Nucleus accumbens (tissue), 56 donors: Measurements from ENCODE around the gene EFL1.
A peak's percentile ranks its signal among the peaks of the same experiment; 100 is the strongest.
"Not testable (repeated sequence)": the region's sequence is repeated elsewhere in the genome, so short reads cannot be mapped to it uniquely, and the experiment has no call there.

ENCODE experiments used
- DNase-seq, 56 donors: peaks; one replicate each; lab custom pipeline; 2025; lab: John Stamatoyannopoulos, UW

EFL1 gene

DNA sequence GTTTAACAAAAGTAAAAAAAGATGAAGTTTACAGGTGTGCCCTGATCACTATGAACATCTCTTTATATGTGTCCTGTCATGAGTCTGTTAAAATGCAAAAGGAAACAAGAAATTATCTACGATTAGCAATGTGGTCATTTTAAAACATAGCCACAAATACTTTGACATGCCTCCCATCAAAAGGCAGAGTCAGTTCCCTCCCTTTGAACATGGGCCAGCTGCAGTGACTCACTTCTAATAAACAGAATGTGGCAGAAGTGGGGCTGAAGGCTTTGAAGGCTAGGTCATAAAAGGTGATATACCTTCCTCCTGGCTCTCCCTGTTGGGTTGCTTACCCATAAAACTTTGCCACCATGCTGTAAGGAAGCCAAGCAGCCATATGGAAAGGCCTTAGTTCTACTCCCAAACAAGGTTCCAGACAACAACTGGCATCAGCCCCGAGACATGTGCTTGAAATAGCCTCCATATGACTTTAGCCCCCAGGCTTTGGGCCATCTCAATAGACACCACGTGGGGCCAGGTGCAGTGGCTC, 52.4 kb downstream of the EFL1 start:
- DNase-seq, result not testable (repeated sequence)

DNA sequence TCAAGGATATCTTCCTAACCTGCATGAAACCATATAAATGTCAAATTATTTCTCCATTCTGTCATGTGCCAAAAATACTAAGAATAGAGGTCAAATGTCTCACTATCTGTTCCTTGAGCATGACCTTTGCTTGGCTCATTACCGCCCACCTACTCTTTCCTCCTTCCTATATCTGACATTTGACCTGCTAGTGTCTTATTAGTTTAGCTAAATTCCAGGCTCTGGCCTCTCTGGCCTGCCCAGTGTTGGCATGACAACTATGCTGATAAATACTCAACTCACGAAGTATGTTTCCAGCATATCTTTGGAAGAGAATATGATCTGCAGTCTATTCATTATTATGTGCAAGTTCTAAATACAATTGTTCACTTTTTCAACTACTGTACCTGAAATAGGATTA, 58.0 kb downstream of the EFL1 start:
- DNase-seq, result not testable (repeated sequence)

- DNase-seq, result peak in 51 of 56 donors; percentile 10 to 88 (median 49)
Measured at GRCh38 chr15:82197733-82198594, 64.6 kb downstream of the EFL1 start.

- no peak for DNase-seq
Measured at GRCh38 chr15:82196353-82196752, 66.2 kb downstream of the EFL1 start.

DNA sequence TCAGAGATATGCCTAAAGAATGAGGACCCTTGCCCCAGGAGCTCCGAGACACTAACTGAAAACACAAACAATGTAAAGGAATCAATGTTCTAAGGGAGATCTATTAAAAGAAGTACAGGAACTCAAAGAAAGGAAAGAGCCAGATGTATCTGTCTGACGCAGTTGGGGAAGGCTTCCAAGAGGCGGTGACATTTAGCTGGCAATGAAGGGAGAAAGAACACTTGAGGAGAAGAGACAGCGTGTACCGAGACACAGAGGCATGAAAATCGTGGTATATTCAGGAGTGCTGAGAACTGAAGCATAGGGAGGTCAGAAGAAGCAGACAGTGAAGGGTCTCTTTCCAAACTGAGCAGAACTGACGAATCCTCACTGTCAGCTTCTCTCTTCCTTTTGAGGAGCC, 66.7 kb downstream of the EFL1 start:
- DNase-seq, result not testable (repeated sequence)

- DNase-seq, result not testable (repeated sequence)
Measured at GRCh38 chr15:82194488-82194887, 68.0 kb downstream of the EFL1 start.

- DNase-seq, result not testable (repeated sequence)
Measured at GRCh38 chr15:82193435-82193834, 69.1 kb downstream of the EFL1 start.

DNA sequence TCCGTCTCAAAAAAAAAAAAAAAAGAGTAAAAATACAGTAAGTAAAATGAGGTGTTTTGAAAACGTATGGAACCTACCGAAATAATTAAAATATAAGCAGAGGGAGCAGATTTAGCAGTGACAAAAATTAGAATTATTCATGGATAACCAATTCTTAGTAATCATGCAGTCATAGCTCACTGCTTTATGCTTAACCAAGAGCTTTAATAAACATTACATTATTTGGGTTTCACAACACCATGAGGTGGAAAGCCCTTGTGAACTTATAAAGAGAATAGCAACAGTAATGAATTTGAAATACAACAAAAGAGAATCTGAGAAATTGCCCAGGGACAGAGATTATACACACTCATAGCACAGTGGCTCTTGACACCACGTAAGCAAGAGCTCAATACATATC, 70.1 kb downstream of the EFL1 start:
- DNase-seq, result not testable (repeated sequence)

- DNase-seq, result no peak
Measured at GRCh38 chr15:82186719-82187406, 75.7 kb downstream of the EFL1 start.

- DNase-seq, result no peak
Measured at GRCh38 chr15:82186161-82186560, 76.4 kb downstream of the EFL1 start.

DNA sequence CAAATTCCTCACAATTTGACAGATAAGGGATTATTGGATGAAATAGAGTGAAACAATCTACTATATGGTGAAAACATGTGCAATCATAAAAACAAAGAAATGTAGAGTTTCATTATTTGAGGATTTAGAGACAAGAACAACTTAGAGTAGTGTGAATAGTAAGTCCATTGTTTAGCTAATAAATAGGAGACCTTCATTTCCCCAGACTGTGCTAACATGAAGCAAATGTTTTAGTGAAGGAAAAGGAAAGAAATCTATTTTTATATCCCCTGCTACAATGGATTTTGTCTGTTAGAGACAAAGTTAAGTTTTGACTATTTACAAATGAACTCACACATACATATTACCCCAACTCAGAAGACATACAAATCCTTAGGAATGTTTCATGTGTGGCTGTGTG, 77.8 kb downstream of the EFL1 start:
- no peak for DNase-seq

GRCh38 chr15:82184355-82184754, 78.2 kb downstream of the EFL1 start:
- DNase-seq, result no peak

DNA sequence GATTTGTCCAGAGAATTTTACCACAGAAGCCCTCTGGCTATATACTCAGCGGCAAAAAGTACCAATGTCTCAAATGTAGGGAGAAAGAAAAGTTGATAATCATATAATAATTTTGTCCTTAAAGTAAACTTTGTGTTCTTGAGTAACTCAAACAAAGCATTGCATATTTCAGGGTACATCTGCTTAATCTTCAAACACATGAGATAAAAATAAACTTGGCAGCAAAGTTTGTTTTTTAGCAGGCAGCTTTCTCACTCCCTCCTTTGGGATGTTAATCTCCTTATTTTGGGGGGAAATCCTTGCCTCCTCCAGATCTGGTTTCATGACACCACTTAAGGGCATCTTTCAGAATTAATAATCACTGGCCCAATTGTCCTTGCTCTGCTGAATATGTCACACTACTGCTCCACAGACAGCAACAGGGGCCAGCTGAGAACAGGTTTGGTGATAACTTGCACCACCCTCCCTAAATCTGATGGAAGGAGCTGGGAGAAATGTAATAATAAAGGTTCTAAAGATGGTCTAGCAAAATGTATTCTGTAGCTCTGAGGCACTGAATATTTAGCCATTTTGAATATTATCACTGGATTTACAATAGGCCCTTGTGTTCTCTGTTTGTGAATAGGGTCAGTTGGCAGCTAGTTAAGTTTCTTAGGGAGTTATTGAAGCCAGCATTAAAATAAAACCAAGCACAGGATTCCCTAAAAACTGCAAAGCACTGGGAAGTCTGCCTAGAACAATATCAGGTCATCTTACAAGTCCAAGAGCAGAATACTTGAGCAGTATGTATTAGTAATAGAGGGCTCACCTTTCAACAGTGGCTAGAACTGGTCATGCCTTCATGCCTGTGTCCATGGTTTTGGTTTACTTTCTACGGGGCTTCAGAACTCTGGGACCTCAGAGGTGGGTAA, 79.2 kb downstream of the EFL1 start:
- DNase-seq, result peak in 2 of 56 donors; percentile 6 to 7

DNA sequence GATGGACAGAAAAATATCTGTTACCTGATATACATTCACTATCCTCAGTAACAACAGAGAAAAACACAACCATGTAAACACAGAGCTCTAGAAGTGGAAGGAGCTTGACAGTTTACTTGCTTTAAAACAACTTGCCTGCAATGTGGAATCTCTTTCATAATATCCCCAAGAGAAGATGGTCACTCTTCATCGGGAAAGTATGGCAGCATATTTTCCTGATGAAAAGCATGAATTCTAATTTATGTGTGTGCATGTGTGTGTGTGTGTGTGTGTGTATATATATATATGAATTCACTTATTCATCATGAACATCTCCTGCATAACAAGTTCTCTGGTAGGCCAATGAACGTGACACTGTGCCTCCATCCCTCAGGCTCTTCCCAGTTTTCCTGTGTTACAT, 81.2 kb downstream of the EFL1 start:
- no peak for DNase-seq

- DNase-seq, result no peak
Measured at GRCh38 chr15:82178061-82178460, 84.5 kb downstream of the EFL1 start.

GRCh38 chr15:82177291-82178010, 85.1 kb downstream of the EFL1 start:
- DNase-seq, result no peak

DNA sequence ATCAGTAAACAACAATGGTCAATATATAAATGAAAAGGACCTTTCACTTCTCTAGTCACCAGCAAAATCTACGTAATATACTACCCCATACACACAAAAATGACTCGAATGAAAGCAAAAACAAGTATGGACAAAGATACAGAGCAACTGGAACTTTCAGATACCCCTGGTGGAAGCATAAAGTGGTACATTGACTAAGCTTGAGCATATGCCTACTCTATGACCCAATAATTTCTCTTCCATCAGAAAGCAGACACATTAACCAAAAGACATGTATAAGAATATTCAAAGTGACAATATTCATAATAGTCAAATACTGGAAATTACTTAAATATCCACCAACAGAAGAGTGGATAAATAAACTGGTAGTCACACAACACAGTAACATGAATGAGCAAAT, 86.0 kb downstream of the EFL1 start:
- DNase-seq, result no peak

DNA sequence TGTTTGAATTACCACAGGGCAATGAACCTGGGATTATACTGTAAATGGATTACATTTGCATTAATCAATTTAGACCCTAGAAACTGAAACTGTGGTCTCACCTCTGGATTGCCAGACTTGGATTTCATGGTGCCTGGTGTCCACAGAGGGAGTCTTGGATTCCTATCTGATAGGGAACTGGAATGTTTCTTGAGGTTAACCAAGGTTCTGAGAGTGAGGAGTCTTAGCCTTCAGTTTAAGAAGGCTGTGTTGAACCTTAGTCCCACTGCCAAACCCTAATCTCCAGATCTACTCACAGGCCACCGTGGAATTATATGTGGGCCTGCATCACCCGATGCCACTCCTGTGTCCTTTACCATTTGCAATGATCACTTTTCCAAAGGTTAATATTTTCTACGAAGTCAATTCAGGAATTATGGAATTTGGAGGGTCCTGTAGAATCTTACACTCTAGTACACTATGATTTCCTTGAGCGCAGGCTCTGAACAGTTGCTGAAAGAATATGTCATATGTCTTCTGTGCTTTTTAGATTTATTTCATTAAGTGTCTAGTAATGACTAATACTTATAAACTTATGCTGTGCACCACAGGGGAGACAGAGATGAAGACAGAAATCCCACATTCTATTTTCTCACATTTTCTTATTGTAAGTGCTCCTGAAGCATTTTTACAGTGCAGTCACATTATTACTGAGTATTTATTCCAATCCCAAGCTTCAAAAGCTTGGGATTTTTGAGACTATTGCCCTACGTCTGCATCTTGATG, 87.9 kb downstream of the EFL1 start:
- DNase-seq, result no peak

DNA sequence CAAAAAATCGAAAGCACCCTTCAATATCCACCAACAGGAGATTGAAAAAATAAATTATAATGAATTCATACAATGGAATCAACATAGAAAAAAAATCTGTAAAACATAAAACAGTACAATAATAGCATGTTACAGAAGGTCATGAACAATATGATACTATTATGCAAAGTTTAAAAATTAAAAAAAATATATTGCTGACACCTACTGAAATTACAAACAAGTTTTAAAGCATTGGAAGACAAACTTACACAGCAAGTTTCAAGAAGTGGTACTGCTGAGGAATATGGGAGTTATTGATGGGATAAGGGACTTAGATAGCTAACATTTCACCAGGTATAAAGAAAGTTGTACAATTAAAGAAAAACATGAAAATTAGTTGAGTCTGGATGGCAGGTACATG, 89.4 kb downstream of the EFL1 start:
- DNase-seq, result no peak
